ENCODE data around the gene INTS4. TPM values are rescaled to one million over a fixed set of nuclear protein-coding genes. Genes with fewer than 3 reads are reported as not detected.
"Not testable (repeated sequence)": the region's sequence is repeated elsewhere in the genome, so short reads cannot be mapped to it uniquely, and the experiment has no call there.

INTS4 gene
- total RNA-seq, 1 donor from 2014 or later: 10.7 TPM

DNA sequence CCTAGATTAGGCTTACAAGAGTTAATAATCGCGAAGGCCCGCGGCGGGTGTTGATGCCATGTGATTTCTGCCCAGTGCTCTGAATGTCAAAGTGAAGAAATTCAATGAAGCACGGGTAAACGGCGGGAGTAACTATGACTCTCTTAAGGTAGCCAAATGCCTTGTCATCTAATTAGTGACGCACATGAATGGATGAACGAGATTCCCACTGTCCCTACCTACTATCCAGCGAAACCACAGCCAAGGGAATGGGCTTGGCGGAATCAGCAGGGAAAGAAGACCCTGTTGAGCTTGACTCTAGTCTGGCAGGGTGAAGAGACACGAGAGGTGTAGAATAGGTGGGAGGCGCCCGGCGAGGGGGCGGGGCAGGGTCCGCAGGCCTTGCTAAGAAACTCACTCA, 108.1 kb downstream of the INTS4 start:
- Histone ChIP-seq H3K4me1 (no peaks in the 10 kb centered on the region), H3K27me3 (no peaks in the 10 kb centered on the region), H3K36me3 (peaks cover 24 to 47% of the 10 kb centered on the region in 2 donors), H3K4me3 (no peak overlapping the region), H3K27ac (no peak overlapping the region), H3K9me3 (no peaks in the 10 kb centered on the region)
- intact Hi-C loops (cut with DNase I): no loop called here
- DNase-seq (ENCODE audit: low spot score in 2 of 2): no peak
- TF ChIP-seq, protein P1, sequence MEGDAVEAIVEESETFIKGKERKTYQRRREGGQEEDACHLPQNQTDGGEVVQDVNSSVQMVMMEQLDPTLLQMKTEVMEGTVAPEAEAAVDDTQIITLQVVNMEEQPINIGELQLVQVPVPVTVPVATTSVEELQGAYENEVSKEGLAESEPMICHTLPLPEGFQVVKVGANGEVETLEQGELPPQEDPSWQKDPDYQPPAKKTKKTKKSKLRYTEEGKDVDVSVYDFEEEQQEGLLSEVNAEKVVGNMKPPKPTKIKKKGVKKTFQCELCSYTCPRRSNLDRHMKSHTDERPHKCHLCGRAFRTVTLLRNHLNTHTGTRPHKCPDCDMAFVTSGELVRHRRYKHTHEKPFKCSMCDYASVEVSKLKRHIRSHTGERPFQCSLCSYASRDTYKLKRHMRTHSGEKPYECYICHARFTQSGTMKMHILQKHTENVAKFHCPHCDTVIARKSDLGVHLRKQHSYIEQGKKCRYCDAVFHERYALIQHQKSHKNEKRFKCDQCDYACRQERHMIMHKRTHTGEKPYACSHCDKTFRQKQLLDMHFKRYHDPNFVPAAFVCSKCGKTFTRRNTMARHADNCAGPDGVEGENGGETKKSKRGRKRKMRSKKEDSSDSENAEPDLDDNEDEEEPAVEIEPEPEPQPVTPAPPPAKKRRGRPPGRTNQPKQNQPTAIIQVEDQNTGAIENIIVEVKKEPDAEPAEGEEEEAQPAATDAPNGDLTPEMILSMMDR (IDR thresholded peaks at IDR 0.05): no peak

DNA sequence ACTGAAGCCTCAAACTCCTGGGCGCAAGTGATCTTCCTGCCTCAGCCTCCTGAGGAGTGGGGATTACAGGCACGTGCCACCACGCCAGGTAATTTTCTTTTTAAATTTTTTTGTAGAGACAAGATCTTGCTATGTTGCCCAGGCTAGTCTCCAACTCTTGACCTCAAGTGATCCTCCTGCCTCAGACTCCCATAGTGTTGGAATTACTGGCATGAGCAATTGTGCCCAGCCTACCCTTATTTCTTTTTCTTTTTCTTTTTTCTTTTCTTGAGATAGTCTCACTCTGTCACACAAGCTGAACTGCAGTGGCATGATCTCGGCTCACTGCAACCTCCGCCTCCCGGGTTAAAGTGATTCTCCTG, 109.7 kb downstream of the INTS4 start:
- TF ChIP-seq, protein P1 (IDR thresholded peaks at IDR 0.05): no peak
- Histone ChIP-seq H3K36me3 (peaks cover 27 to 55% of the 10 kb centered on the region in 2 donors), H3K9me3 (no peaks in the 10 kb centered on the region), H3K4me1 (no peaks in the 10 kb centered on the region), H3K27me3 (no peaks in the 10 kb centered on the region), H3K4me3 (no peak overlapping the region), H3K27ac (no peak overlapping the region)
- DNase-seq (ENCODE audit: low spot score in 2 of 2): no peak
- intact Hi-C loops (cut with DNase I): no loop called here

DNA sequence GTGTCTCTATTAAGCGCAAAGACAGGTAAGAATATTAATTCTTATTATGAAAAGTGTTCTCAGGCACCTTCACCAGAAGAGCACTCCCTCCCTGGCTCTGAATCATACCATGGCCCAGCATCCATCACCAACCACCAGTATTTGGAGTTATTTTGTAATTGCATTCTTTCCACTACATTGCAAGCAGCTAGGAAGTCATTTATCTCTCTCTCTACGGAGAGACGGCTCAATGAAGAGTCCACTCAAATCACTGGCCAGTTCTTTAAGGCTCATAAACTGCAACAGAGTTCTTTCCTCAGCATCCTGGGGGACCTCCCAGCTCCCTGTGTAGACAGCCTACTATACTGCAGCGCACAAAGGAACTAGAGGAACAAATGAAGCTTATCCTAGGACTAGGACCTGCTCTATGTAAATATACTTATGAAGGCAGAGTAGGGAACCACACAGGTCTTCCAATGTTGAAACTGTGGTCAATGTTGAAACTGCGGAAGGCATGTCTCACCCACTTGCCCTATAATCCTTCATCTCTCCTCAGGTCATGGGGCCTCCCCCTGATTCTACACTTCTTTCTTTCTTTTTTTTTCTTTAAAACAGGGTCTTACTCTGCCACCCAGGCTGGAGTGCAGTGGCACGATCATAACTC, 110.2 kb downstream of the INTS4 start:
- no peaks in the 10 kb centered on the region for H3K4me1 ChIP-seq
- no peak overlapping the region for H3K27ac ChIP-seq
- no peak for DNase-seq (ENCODE audit: low spot score in 2 of 2)
- no peaks in the 10 kb centered on the region for H3K9me3 ChIP-seq
- H3K36me3 ChIP-seq: peaks cover 27 to 54% of the 10 kb centered on the region in 2 donors
- H3K4me3 ChIP-seq: no peak overlapping the region
- H3K27me3 ChIP-seq: no peaks in the 10 kb centered on the region
- intact Hi-C loops (cut with DNase I): no loop called here
- TF ChIP-seq, protein P1 (IDR thresholded peaks at IDR 0.05): no peak

DNA sequence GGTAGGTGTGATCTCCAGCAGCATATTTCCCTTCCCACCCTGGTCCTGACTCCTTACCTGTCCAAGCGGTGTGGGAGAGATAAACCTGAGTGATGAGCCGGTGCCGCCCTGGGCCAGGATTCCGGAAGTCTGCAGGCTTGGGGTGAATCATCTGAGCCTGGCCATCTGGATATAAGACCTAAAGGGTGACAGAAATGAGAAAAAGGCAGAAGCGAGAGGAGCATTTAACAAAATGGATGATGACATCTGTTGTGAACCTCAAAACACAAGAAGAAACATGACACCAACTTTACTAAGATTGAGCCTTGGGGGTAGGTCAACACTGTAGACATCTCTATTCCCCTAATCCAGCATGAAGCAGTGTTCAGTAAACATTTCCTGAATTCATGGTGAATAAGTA, 110.7 kb downstream of the INTS4 start:
- DNase-seq (ENCODE audit: low spot score in 2 of 2): no peak
- intact Hi-C loops (cut with DNase I): no loop called here
- TF ChIP-seq, protein P1 (IDR thresholded peaks at IDR 0.05): no peak
- Histone ChIP-seq H3K27me3 (no peaks in the 10 kb centered on the region), H3K4me1 (no peaks in the 10 kb centered on the region), H3K4me3 (no peak overlapping the region), H3K36me3 (peaks cover 27 to 53% of the 10 kb centered on the region in 2 donors), H3K27ac (no peak overlapping the region), H3K9me3 (no peaks in the 10 kb centered on the region)

DNA sequence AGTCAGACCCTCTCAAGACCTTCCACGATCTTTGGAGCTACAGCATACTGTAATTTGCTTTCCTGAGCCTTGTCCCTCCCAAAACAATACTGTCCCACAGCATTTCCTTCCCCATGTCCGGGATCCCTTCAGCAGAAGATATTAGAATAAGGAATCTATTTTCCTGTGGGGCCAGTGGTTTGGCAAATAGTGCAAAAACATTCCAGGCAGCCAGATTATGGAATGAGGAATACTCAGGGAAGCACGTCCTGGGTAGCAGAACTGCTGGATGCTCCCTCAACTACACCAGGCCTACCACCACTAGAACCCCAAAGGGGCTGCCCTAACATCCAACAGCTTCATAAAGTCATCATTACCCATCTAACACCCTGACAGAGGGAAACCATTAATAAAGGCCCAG, 112.1 kb downstream of the INTS4 start:
- Histone ChIP-seq H3K9me3 (no peaks in the 10 kb centered on the region), H3K27ac (no peak overlapping the region), H3K4me1 (peaks cover 0 to 3% of the 10 kb centered on the region in 2 donors), H3K4me3 (no peak overlapping the region), H3K36me3 (peaks cover 27 to 53% of the 10 kb centered on the region in 2 donors), H3K27me3 (no peaks in the 10 kb centered on the region)
- intact Hi-C loops (cut with DNase I): no loop called here
- TF ChIP-seq, protein P1 (IDR thresholded peaks at IDR 0.05): no peak
- no peak for DNase-seq (ENCODE audit: low spot score in 2 of 2)

DNA sequence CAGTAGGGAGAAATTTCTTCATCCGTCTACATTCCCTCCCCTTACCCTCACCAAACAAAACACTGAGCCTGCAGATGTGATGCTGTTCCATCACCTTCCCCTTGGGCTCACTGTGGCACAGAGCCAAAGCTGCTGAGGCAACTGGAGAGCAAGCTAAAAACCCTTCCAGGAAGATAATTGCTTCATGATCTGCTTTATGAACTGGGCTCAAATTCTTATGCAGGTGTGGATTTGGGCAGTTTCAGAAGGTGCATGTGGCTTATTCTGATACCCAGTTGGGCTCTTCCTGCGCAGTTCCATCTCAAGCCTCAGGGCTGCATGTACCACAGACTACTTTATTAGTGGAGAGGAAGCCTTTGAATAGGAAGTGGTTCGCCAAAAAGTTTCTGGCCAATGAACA, 115.2 kb downstream of the INTS4 start:
- TF ChIP-seq, protein P1 (IDR thresholded peaks at IDR 0.05): no peak
- no peaks in the 10 kb centered on the region for H3K9me3 ChIP-seq
- H3K4me1 ChIP-seq: peaks cover 0 to 3% of the 10 kb centered on the region in 2 donors
- peaks cover 20 to 63% of the 10 kb centered on the region in 2 donors for H3K36me3 ChIP-seq
- peak in 1 of 2 donors; percentile 66 for DNase-seq (ENCODE audit: low spot score in 2 of 2)
- H3K27ac ChIP-seq: no peak overlapping the region
- intact Hi-C loops (cut with DNase I): no loop called here
- H3K4me3 ChIP-seq: no peak overlapping the region
- no peaks in the 10 kb centered on the region for H3K27me3 ChIP-seq

DNA sequence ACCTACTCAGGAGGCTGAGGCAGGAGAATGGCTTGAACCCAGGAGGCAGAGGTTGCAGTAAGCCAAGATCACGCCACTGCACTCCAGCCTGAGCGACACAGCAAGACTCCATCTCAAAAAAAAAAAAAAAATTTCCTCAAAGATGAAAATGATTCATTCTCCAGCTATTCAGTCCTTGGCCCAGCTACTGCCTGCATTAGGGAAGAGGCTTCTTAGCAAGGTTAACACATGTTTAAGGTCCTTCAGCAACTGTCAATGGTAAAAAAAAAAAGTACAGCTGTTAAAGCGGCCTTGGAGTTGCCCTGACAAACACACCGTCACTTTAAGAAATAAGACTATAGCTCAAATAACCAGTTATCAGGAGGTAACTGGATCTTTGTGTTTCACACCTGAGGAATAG, 116.2 kb downstream of the INTS4 start:
- H3K27me3 ChIP-seq; DNase-seq (ENCODE audit: low spot score in 2 of 2); H3K4me3 ChIP-seq; H3K9me3 ChIP-seq; intact Hi-C loops (cut with DNase I); H3K4me1 ChIP-seq: not testable (repeated sequence)
- Histone ChIP-seq H3K27ac (peak overlapping the region in 1 of 2 donors; percentile 11), H3K36me3 (peaks cover 17 to 59% of the 10 kb centered on the region in 2 donors)

Data from ascending aorta (tissue), 2 donors.